ENCODE measurements around the gene ADH5.
A peak's percentile ranks its signal among the peaks of the same experiment; 100 is the strongest.
"Not testable (repeated sequence)": the region's sequence is repeated elsewhere in the genome, so short reads cannot be mapped to it uniquely, and the experiment has no call there.

The ADH5 gene

DNA sequence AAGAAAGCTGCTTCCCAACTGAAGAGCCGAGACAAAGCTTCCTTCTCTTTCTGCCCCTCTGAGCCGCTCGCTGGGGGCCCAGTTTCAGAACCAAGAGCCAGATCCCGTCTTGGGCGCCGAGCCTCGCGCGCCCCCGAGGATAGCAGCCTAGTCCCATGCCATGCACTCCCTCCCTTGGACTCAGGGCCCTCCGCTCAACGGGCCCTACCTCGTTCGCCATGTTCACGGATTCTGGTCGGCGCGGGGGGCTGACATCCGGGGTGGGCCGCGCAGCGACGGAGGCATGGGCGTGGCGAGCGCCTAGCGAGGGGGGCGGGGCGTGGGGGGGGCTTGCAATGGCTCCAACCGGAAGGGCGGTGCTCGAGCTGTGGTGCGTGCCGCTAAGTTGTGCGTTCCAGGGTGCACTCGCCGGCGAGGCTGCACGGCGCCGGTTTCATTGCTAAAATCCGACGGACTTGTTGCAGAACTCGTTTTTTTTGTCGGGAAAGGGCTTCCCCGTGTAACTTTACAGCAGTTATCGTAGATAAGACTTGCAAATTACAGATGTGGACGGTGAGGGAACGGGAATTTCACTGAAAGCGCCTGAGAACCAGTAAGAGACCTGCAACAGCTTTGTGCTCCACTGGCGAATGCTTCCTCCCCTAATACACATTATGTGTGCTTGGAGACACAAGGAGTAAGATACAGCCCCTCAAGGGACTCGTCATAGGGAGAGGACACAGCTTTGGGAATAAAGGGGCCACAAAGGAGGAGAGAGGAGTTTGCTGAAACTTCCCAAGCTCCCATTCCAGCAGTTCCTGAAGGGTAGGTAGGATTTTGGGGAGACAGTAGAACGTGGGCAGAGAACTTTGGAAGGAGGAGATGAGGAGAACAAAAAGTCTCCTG, at the start of gene ADH5:
ADH5 (minus strand) TSS at position 308 of the 885 bp plus-strand sequence; CDS start at position 220, 88 bp downstream.
- no peak for FAIRE-seq
- DNase-seq (ENCODE audit: insufficient read length, low spot score): peak; percentile 69

DNA sequence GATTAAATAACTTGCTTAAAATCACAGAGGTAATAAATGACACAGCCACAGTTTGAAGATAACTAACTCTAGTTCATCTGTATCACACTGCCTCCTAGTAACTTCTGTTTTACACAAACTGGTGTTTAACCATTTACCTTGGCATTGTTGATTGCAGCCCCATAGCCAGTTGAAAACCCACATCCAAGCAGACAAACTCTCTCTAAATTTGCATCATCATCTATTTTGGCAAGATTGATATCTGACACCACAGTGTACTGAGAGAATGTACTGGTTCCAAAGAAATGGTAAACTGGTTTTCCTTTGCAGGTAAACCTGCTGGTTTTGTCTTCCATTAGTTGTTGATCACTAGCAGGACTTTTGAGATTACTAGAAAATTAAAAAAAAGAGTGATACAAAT, 47.7 kb upstream of the ADH5 start:
- FAIRE-seq (no peak), DNase-seq (ENCODE audit: insufficient read length, low spot score) (no peak)

DNA sequence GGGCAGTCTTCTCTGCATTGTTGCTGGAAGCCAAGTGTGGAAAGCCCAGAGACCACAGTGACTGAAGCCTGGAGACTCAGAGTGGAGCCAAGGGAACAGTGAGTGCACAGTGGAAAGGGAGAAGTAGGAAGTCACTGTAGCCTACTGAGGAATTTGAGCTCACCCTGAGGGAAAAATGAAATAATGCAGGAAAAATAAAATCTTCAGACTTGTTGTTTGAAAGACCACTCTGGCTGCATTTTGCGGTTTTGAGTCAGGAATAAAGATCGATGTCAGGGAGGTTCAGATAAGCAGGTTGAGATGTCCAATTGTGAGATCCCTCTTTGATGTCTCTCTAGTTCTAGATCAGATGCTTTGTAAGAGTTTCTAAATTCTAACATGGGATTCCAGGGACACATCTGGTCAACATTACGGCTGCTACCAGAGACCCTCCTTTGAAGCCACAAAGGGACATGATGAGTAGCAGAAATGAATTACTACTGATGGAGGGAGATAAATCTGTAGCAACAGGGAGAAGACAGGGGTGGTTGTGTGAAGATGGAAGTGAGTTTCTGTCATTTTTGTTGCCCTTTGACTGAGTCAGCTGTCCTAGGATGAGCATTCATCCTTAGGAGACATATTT, 47.1 kb upstream of the ADH5 start:
- DNase-seq (ENCODE audit: insufficient read length, low spot score): no peak

DNA sequence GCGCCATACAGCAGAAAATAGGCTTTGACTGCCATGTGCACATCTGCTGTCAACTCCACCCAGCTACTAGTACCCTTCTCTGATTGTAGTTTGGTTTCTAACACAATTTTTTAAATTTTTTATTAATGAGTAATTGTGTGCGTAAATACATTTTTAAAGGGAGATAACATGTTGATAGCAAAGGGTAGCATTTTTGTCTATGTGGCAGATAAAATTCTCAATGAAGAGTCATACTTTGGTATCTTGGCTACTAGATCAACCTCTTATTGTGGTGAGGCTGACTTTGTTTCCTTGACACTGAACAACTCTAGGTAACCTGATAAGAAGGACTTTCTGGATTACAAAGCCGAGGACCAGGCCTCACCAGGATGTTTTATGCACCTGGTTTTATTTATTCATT, 46.0 kb upstream of the ADH5 start:
- DNase-seq (ENCODE audit: insufficient read length, low spot score) (no peak), FAIRE-seq (no peak)

More for the DNA sequence above, 47.1 kb upstream of the ADH5 start:
- no peak for FAIRE-seq

DNA sequence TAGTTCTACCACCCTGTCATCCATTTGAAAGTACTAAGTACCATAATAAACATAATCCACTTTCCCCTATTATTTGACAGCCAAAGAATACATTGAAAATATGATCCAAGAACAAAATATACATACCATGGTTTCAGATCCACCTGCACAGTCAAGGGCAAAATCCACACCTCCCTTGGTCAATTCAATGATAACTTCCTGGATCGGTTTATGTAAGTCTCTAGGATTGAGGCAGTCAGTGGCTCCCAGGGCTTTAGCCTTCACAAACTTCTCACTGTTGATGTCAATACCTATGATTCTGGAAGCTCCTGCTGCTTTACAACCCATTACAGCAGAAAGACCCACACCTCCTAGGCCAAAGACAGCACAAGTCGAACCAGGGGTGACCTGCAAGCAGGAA, 42.8 kb upstream of the ADH5 start:
- FAIRE-seq (no peak), DNase-seq (ENCODE audit: insufficient read length, low spot score) (no peak)

DNA sequence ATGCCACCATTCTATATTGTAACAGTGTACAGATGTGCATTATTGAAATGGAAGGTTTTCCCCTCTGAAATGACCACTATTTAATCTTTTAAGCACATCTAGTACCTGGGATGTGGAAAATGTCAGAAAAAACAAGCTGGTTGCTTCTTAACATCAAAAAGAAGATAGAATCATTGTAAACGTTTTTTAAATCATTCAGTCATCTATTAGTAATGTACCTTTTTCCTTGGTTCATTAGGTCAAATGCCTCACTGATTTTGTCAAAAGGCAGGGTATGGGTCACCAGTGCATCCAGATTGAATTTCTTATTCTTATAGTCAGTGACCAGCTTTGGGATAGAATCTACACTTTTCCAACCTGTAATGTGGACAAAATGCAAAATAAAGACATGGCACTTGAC, 37.8 kb upstream of the ADH5 start:
- FAIRE-seq: no peak
- no peak for DNase-seq (ENCODE audit: insufficient read length, low spot score)

DNA sequence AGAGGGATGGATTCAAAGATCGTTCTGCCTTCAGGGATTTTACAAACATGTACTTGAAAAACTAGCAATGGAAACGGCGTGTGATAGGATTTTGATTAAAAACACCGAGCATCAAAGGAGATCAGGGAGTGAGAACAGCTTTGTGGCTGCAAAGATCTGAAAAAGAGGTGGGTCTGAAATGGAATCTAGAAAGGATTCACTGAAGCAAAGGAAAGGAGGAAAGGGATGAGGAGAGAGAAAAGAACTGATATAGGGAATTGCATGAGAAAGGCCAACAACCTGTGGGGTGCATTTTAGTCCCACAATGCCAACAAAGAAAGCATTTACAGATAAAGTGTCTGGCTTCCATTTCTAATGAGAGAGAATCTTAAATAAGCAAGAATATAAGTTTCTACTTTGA, 32.4 kb upstream of the ADH5 start:
- DNase-seq (ENCODE audit: insufficient read length, low spot score) (no peak), FAIRE-seq (no peak)

DNA sequence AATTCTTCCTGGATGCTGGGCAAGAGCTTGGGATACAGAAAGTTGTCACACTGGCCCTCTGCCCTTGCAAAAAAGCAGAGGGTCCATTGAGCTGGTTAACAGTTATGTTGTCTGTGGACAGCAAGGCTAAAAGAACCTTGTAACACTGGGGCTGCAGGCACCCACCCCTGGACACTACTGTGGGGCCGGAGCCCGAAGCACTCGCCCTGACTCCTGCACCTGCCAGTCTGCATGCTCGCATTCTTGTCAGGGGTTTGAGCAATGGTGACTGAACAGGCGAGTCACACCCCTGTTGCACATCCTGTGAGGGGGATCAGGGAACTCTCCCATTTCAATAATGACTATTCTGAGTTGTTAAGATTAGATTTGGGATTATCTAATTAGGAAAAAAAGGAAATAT, 31.9 kb upstream of the ADH5 start:
- no peak for DNase-seq (ENCODE audit: insufficient read length, low spot score)
- FAIRE-seq: no peak

DNA sequence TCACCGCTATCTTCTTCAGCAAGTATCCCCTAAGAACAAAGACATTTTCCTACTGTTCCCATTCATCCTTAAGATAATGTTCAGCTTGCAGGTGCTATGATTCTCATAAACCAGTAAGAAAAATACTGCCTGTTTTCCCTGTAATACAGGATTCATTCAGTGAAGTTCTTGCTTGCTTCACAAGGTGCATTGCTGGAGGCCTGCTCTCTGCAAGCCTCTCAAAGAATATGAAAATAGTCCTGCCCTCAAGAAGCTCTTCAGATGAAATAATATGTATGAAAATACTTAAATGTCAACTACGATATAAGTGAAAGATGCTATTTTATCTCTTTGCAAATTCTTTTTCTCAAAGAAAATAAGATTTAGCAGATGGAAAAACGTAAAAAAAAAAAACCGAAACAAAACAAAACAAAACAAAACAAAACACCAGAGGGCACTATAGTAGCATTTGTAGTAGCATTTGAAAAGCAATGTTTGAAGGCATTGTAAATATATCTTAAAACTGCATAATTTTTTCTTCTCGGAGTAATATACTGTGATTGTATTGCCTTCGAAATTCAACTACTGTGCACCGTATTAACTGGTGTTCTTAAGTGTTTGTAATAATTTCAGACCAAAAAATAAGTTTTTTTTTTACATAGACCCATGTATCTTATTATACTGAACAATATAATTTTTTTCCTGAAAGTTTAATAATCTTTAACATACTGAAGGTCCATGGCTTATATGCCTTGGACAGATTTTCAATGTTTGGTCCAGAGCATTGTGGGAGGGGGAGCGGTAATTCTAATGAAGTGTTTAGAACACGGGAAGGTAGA, 29.5 kb upstream of the ADH5 start:
- DNase-seq (ENCODE audit: insufficient read length, low spot score) (no peak), FAIRE-seq (no peak)

DNA sequence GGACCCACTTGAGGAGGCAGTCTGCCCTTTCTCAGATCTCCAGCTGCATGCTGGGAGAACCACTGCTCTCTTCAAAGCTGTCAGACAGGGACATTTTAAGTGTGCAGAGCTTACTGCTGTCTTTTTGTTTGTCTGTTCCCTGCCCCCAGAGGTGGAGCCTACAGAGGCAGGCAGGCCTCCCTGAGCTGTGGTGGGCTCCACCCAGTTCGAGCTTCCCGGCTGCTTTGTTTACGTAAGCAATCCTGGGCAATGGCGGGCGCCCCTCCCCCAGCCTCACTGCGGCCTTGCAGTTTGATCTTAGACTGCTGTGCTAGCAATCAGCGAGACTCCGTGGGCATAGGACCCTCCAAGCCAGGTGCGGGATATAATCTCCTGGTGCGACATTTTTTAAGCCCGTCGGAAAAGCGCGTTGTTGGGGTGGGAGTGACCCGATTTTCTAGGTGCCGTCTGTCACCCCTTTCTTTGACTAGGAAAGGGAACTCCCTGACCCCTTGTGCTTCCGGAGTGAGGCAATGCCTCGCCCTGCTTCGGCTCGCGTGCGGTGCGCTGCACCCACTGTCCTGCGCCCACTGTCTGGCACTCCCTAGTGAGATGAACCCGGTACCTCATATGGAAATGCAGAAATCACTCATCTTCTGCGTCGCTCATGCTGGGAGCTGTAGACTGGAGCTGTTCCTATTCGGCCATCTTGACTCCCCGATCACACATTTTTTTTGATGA, 28.7 kb upstream of the ADH5 start:
- DNase-seq (ENCODE audit: insufficient read length, low spot score); FAIRE-seq: not testable (repeated sequence)

DNA sequence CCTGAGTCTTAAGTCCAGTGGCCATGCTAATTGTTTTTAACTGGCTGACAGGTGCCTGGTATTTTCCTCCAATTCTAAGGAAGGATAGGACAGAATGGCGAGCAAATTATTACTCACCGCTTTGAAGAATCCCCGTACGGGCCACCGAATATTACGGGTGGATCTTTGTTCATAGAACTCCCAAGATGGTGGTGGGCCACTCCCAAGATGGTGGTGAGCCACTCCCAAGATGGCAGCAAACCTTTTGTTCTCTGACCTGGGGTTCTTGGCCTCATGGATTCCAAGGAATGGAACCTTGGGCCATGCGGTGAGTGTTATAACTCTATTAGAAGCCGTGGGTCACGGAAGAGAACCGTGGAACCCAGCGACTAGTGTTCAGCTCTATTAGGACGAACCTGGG, 20.7 kb upstream of the ADH5 start:
- not testable (repeated sequence) for DNase-seq (ENCODE audit: insufficient read length, low spot score); FAIRE-seq

DNA sequence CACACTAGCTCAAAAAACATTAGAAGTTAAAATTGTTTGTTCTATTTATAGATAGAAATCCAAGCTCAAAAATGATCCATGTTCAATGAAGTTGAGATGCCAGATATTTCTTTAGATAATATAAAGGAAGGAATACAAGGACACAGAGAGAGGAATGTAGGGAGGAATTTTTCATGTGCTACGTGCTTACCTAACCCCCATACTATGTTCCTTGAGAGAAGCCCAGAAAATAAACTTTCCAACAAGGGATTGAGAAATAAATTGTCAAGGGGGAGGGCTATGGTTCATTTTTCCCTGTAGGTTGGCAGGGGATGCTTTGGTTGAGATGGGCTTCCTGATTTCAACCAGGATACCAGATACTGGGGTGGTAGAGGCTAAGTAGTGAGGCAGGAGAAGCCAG, 15.6 kb upstream of the ADH5 start:
- DNase-seq (ENCODE audit: insufficient read length, low spot score) (no peak), FAIRE-seq (no peak)

DNA sequence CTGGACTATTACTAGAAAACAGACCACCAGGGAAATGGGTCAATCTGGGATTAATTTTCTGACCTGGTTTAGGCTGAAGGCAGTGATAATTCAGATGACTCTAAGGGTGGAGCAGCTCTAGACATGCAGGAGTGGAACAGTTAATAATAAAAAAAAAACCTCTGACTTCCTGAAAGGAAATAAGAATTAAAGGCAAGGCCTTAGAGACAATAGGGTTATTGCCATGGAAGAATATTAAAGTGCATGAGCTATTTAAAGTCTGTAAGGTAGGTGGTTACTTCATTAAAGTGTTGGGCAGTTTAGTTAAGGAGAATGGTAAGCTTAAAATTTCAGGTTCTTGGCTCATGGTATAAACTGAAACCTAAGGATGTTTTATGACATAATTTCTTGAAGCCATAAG, 14.6 kb upstream of the ADH5 start:
- FAIRE-seq: no peak
- DNase-seq (ENCODE audit: insufficient read length, low spot score): no peak

DNA sequence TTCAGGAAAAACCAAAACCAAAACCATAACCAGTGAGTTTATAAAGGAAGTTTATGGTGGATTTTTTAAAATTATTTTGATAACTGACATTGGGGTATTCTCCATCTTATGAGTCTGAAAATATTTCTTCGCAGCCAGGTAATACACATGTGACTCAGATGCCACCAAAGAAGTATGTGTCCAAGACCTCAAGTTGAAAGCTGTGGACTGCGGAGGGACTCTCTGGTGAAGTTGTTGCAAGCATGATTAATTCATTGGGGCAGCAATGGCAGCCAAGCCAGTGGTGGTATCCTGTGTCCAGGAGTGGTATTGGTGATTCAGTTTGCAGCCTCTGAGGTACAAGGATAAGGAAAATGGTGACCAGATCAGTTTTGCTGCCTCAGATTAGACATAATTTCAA, 14.0 kb upstream of the ADH5 start:
- no peak for FAIRE-seq
- DNase-seq (ENCODE audit: insufficient read length, low spot score): no peak

DNA sequence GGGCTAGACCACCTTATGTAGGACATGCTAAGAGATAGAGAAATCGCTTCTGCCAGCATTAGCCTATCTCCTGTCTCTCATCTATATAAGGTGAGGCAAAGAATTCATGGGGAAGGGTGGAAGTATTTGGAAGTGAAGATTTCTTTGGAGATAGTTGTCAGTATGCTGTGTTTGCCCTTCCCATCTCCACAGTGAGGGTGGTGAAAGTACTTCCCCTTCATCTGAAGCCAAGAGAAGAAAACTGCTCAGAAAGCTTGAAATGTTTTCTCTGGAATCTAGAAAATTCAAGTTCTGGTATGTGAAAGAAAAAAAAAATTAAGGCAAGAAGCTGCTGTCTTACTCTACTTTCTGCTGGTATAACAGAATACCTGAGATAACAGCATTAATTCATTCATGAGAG, 12.3 kb upstream of the ADH5 start:
- no peak for FAIRE-seq
- no peak for DNase-seq (ENCODE audit: insufficient read length, low spot score)

DNA sequence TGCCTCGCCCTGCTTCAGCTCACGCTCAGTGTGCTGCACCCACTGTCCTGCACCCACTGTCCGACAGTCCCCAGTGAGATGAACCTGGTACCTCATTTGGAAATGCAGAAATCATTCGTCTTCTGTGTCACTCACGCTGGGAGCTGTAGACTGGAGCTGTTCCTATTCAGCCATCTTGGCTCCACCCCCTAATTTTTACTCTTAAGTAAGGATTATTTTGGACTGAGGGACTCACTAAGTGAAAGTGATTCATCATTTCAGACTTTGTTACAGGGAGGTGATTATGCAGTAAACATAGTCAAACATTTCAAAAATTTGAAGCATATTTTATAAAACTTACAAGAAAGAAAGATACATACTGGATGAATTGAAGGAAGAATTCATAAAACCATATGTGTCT, 11.2 kb upstream of the ADH5 start:
- not testable (repeated sequence) for DNase-seq (ENCODE audit: insufficient read length, low spot score); FAIRE-seq

DNA sequence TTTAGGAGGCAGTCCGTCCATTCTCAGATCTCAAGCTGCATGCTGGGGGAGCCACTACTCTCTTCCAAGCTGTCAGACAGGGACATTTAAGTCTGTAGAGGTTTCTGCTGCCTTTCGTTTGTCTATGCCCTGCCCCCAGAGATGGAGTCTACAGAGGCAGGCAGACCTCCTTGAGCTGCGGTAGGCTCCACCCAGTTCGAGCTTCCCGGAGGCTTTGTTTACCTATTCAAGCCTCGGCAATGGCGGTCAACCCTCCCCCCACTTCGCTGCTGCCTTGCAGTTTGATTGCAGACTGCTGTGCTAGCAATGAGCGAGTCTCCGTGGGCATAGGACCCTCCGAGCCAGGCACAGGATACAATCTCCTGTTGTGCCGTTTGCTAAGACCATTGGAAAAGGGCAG, 10.7 kb upstream of the ADH5 start:
- no peak for FAIRE-seq

DNA sequence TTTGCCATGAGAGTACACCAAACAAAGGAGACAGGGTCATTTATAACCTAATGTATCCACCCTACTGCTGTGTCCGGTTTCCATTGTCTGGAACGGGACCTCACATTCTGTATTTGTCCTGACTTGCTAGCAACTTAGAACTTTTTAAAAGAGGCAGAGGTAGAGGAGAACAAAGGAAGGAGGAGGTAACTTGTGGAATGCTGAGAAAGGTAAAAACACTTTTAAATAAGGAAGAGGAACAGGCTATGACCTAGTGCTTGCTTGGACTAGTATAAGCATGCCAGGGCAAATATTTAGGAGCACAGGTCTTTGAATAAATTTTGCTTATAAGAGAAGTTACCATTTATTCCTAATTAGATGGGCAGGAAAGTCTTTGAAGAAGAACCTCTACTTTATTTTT, 3.3 kb upstream of the ADH5 start:
- FAIRE-seq; DNase-seq (ENCODE audit: insufficient read length, low spot score): not testable (repeated sequence)

More for the DNA sequence above, 10.7 kb upstream of the ADH5 start:
- no peak for DNase-seq (ENCODE audit: insufficient read length, low spot score)

DNA sequence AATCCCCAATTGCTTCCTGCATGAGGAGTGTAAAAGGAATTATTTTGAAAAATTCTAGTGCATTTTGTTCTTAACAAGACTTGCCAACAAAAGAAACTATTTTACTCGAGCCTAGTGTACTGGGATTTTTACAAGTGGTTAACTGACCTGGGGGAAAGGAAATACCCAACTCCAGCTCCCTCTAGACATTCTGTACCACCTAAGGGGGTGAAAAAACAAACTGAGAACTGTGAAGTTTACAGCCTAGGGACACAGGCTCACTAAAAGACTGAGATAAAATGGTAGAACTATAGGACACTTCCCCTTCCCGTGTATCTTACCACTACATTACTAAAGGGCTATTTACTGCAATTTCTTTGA, 2.6 kb upstream of the ADH5 start:
- no peak for FAIRE-seq
- DNase-seq (ENCODE audit: insufficient read length, low spot score): no peak

DNA sequence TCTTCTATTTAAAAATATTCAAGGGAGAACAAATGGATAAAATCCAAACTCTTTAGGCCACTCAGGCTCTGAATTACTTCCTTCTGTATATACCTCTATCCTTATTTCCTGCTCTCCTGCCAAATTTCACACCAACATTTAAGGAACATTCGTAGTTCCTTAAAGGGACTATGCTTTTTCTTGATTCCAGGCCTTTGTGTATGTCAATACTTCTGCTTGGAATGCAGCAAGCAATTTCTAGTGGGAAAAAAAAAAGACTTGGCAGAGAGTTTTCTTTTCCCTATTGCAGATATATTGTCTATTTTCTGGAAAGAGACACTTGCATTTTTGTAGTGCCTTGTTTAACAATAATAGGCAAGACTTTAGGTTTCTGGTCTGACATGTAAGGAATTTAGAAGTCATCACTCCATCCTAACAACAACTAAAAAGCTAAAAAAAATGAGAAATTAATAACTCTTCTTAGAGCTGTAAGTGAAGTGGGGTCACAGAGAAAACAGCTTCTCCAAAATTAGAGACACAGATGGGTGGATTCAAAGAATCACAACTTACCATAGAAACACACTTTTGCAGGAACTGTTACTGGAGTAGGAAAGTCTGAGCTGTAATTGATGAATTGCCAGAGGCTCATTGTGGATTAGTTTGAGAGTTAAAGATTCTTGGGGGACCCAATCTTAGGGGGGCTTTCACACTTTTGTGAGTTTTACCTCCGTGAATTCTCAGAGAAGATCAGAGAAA, 2.1 kb upstream of the ADH5 start:
- DNase-seq (ENCODE audit: insufficient read length, low spot score) (no peak), FAIRE-seq (no peak)

Measured in HTR-8/SVneo (cell line).